H1 (cell line): ENCODE data around the gene DTNB. TPM values are rescaled to one million over a fixed set of nuclear protein-coding genes. Genes with fewer than 3 reads are reported as not detected.

Source experiments
- polyA plus RNA-seq, 7 experiments: library from polyadenylated mRNA; depleted of rRNA in 3 of 7; stranded (reverse) in 5 of 7; unstranded in 2 of 7; fragments of >200 nt in 5 of 7; fragments of 200-250 nt in 2 of 7; gene quantifications; 1 replicate in 5 of 7; 2 replicates in 1 of 7; 4 replicates in 1 of 7; pipeline versions ENCODE4 v1.2.1 to v1.2.3, GENCODE V29; 2011 to 2013; ENCODE audit warnings: missing spikeins in 2 of 7, mixed read lengths in 2 of 7
- total RNA-seq: library from RNA; stranded (reverse); fragmentation: NEBNext Ultra II Directional; extraction: Animal tissue kit (Norgen Biotek cat#: 25700); gene quantifications from 2 replicates; pipeline ENCODE4 v1.2.1, GENCODE V29; 2021
- TF ChIP-seq, protein P1 (sequence below): fragments of 300-600 bp; sonication (generic); IDR thresholded peaks from 2 replicates; pipeline ENCODE4 v1.7.1; 2012; ENCODE audit warnings: low read length, moderate library complexity, mild to moderate bottlenecking, inconsistent platforms; ENCODE audit not compliant: insufficient replicate concordance

DTNB gene
- total and polyA plus RNA-seq, 2 of the 8 experiments (the other 6 are each of a cell fraction or from before 2014, with no cell fraction given), result 39.6 to 49.5 TPM

DNA sequence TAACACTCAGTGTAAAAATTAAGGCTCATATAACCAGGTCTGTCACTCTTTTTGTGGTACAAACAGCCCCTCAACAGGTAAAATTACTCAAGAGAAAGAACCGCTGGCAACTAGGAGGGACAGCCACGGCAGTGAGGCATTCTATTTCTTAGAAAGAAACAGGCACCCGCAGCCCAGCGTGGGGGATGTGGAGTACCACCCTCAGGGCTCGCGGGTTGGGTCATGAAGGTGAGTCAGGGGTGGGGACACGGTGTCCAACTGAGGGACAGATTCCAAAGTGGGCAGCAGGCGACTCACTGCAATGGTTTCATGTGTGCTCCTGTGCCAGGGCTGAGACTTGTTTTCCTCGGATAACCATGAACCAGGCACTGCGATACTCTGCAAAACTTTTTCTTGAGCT, 129.4 kb downstream of the DTNB start (continued):
- TF ChIP-seq, protein P1, sequence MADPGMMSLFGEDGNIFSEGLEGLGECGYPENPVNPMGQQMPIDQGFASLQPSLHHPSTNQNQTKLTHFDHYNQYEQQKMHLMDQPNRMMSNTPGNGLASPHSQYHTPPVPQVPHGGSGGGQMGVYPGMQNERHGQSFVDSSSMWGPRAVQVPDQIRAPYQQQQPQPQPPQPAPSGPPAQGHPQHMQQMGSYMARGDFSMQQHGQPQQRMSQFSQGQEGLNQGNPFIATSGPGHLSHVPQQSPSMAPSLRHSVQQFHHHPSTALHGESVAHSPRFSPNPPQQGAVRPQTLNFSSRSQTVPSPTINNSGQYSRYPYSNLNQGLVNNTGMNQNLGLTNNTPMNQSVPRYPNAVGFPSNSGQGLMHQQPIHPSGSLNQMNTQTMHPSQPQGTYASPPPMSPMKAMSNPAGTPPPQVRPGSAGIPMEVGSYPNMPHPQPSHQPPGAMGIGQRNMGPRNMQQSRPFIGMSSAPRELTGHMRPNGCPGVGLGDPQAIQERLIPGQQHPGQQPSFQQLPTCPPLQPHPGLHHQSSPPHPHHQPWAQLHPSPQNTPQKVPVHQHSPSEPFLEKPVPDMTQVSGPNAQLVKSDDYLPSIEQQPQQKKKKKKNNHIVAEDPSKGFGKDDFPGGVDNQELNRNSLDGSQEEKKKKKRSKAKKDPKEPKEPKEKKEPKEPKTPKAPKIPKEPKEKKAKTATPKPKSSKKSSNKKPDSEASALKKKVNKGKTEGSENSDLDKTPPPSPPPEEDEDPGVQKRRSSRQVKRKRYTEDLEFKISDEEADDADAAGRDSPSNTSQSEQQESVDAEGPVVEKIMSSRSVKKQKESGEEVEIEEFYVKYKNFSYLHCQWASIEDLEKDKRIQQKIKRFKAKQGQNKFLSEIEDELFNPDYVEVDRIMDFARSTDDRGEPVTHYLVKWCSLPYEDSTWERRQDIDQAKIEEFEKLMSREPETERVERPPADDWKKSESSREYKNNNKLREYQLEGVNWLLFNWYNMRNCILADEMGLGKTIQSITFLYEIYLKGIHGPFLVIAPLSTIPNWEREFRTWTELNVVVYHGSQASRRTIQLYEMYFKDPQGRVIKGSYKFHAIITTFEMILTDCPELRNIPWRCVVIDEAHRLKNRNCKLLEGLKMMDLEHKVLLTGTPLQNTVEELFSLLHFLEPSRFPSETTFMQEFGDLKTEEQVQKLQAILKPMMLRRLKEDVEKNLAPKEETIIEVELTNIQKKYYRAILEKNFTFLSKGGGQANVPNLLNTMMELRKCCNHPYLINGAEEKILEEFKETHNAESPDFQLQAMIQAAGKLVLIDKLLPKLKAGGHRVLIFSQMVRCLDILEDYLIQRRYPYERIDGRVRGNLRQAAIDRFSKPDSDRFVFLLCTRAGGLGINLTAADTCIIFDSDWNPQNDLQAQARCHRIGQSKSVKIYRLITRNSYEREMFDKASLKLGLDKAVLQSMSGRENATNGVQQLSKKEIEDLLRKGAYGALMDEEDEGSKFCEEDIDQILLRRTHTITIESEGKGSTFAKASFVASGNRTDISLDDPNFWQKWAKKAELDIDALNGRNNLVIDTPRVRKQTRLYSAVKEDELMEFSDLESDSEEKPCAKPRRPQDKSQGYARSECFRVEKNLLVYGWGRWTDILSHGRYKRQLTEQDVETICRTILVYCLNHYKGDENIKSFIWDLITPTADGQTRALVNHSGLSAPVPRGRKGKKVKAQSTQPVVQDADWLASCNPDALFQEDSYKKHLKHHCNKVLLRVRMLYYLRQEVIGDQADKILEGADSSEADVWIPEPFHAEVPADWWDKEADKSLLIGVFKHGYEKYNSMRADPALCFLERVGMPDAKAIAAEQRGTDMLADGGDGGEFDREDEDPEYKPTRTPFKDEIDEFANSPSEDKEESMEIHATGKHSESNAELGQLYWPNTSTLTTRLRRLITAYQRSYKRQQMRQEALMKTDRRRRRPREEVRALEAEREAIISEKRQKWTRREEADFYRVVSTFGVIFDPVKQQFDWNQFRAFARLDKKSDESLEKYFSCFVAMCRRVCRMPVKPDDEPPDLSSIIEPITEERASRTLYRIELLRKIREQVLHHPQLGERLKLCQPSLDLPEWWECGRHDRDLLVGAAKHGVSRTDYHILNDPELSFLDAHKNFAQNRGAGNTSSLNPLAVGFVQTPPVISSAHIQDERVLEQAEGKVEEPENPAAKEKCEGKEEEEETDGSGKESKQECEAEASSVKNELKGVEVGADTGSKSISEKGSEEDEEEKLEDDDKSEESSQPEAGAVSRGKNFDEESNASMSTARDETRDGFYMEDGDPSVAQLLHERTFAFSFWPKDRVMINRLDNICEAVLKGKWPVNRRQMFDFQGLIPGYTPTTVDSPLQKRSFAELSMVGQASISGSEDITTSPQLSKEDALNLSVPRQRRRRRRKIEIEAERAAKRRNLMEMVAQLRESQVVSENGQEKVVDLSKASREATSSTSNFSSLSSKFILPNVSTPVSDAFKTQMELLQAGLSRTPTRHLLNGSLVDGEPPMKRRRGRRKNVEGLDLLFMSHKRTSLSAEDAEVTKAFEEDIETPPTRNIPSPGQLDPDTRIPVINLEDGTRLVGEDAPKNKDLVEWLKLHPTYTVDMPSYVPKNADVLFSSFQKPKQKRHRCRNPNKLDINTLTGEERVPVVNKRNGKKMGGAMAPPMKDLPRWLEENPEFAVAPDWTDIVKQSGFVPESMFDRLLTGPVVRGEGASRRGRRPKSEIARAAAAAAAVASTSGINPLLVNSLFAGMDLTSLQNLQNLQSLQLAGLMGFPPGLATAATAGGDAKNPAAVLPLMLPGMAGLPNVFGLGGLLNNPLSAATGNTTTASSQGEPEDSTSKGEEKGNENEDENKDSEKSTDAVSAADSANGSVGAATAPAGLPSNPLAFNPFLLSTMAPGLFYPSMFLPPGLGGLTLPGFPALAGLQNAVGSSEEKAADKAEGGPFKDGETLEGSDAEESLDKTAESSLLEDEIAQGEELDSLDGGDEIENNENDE, result no peak
